Effector CD8-positive, alpha-beta T cell (primary cell): Measurements from ENCODE around the gene SDK2.

ENCODE experiments used
- DNase-seq: peaks from one replicate; lab custom pipeline; 2025; lab: John Stamatoyannopoulos, UW

The SDK2 gene

DNA sequence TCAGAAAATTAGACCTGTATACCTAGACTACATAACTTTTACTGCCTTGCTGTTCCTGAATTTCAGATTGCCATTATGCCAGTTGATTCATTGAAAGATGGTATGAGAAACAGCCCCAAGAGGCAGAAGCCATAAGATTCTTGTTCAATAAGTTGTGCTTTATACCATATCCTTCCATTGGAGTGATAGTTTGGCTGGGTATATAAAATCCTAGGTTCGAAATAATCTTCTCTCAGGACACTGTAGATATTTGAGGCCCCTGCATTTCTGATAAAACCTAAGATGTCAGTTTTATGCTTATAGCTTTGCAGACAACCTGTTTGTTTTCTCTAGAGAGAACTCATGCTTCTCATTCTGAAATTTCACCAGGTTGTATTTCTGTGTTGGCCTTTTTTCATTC lies 9.6 kb upstream of the SDK2 start:
- no peak for DNase-seq

DNA sequence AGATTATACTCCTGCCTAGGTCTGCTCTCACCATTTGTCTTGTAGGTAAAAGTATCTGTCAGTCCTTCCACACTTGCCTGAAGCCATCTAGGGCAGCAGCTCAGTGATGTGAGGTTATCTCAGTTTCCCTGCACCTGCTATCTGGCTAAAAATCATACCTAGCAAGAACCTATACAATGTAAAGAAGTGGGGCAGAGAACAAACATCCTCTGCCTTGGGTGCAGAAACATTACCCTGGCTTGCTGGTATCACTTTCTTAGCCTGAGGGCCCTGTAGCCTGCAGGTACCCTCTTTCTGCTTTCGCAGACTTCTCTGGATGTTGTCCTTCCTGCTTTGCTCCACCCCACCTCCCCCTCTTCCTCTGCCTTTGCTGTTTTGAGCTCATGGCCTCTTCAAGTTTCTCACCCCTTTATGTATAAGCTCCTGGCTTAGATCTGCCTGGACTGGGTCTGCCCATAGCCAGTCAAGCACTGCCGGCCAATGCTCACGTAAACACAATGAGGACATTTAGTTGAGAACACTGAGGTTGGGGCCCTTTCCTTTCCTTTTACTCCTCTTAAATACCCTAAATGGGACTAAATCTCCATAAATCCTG lies 8.7 kb upstream of the SDK2 start:
- no peak for DNase-seq

DNA sequence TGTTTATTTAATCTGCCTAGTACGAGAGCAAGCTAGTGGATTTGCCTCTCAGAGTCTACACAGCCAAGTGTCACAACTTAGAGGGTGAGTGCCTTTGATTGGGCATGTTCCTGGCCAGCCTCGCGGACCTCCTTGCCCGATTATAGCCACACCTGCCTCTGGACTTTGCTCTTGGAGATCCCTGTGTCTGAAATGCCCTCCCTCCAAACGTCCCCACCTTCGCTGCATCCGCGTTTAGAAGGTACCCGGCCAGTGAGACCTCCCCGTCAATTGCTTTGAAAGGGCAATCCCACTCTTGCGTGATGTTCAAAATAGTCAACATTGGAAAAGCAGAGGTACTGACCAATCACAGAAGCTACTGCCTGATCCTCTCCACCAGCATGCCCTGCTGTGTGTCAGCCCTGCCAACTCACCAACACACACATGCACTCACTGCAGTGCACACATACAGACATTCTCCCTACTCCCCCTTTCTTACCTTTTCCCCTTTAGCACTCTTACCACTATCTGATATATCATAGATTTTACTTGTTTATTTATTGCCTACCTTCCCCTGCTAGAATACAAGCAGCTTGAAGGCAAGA lies 6.5 kb upstream of the SDK2 start:
- DNase-seq: no peak

DNA sequence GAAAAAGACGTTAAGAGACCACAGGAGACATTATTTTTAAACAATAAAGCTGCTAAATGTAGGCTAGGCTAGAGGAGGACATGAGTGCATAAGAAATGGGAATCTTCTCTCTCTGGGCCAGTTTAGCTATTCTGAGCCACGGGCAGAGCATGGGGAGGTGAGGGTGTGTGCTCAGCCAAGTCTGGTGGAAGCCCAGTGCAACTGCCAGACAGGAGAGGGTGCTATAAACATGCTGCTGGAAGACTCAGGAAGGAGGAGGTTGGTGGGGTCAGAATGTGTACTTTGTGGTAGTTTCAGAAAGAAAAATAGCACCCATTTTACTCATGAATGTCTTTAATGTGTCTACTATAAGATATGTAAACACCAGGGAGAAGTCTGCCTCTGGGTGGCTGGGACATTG lies 5.9 kb upstream of the SDK2 start:
- DNase-seq: no peak

DNA sequence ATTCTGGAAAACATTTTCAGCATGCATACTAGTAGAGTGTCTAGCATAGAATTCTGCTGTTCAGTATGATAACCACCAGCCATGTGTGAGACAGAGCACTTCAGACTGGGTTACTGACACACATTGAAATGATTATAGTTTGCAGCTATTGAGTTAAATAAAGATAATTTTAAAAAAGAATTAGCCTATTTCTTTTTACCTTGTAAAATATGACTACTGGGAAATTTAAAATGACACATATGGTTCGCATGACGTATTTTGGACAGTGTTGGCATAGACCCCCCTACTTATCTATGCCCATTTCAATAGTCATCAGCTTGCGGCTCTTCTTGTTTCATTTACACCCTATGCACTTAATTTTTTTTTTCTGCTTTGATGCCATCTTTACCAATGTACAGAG lies 4.7 kb upstream of the SDK2 start:
- no peak for DNase-seq

DNA sequence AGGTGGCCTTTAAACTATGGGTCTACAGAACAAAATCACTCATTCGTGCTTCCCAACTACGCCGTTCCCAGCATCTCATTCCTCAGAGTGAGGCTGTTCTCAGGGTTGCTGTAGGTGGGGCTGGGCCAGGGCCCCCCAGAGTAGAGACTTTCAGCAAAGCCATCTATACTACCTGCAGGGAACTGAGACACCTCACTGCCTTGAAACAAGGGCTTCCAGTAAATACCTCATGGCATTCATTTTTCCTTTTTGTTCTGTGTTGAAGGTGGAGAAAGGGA lies 4.2 kb upstream of the SDK2 start:
- DNase-seq: no peak

DNA sequence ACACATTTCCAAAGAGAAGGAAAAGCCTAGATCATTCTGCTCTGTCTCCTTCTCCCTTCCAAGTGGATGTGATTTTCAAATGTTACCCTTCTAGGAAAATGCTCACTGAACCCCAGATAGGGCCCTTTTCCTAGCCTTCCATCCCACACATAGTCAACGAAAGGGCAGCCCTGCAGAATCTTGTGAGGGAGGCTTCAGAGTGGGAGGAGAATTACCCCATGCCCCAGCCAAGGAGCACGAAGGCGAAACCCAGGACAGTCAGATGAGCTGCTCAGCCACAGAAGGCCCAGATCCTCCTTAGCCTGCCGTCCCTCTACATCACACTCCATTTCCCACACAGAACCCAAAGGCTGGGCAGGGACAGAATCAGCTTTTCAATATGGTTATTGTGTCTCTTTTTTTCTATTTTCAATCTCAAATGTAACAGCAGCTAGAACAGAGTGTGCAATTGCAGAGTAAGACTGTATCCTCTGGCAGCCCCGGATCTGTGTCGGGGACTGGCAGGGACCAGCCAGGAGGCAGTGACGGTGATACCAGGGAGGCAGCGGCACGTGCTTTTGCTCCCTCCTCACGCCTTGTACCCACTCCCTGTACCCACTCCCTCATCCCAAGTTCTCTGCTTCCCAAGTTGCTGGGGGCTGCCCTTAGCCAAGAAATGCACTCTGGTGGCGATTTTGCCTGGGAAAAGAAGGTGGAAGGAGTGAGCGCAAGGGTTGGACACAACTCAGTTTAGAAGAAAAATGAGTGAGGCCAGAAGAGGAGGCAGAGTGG lies 3.7 kb upstream of the SDK2 start:
- DNase-seq: no peak

DNA sequence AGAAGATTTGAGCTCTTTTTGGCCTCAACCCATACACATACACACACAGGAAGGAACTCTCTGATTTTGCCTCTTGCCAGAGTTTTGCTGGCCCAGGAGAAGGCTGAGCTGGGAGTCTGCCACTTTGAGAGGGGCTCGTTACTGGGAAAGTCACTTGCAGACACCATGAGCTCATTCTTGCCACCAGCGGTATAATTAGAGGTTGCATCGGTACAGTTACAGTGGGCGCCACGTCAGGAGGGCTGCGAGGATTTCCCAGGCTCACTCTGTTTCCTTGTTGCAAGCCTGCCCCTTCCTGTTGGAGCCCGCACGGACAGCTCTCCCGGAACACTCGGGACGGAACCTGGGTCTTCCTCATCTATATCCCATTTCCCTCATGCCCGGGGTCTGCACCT lies 3.1 kb upstream of the SDK2 start:
- DNase-seq: no peak

DNA sequence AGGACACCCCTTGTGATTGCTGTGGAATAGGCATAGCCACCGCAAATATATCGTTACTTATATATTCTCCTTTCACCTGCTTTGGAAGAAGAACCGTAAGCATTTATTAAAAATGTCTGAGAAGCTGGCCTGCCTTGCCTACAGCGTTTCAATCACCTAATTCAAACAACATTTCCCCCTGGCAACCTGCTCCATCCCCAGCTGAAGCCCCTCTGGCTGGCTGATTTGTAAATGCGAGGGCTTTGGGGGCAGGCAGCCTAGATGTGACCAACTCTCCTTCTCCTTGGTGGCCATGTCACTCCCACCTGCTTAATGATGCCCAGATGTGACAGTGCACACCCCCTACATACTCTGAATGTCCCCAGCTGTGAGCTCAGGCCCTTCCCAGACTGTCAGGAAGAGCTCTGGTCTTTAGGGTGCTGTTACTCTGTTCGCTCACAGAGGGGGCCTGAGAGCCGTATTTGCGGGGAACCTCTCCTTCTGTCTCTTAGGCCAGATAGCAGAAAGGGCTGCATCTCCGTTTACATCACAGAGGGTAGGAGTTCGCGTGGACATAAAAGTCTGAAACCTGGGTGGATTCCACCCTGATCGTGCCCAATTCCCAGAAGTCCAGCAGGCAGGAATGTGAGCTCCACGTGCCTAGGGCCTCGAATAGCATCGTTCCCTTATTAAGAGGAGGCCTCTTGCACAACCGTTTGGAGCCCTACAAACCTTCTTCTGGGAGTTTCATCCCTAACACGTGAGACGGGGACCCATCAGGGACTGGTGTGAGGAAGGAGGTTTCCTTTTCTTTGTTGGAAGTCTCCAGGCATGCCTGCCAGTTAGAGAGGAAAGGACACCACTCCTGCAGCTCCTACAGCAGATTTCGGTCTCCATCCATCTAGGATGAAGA lies 2.4 kb upstream of the SDK2 start:
- DNase-seq: no peak

DNA sequence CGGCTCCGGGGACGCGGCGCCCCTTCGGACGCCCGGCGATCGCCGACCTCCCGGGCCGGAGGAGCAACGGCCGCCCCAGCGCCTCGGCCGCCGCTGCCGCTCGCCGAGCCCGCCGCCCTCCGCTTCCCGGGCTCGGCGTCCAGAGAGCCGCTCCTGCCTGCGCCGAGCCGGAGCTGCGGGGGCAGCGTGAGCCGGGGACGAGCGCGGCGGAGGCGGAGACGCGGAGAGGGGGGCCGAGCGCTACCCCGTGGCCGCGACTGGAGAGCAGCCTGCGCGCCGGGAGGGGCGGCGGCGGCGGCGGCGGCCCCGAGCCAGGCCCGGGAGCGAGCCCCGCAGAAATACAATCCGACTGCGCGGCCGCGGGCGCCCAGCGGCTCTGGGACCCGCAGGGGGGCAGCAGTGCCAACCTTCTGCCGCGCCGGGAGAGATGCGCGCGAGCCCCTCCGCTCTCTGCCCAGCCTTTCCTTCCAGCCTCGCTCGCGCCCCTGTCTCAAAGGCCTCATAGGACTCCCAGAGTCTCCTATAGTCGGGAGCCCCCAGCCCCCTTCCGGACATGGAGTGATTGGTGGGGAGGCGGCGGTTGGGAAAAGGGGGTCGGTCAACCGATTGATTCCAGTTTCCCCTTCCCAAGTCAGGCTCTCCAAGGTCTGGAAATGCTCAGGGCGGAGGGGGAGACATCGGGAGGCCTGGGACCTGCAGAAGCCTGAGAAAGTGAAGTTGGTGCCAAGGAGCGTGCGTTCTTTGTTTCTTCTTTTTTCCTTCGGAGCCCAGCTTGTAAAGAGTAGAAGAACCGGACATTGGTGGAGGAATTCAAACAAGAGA lies 1.0 kb upstream of the SDK2 start:
- no peak for DNase-seq

DNA sequence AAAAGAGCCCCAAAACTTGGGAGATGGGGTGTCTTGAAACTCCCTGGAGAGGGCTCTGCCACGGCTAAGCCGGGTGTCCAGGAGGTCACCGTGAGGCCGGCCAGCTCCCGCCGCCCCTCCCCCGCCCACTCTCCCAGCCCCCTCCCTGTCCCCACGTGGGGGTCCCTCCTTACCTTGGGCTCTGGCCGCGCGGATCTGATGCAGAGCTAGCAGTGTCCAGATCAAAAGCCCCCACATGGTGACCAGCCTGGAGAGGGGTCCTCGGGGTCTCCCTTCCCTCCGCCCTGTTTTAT lies 447 bp downstream of the SDK2 start:
- no peak for DNase-seq

DNA sequence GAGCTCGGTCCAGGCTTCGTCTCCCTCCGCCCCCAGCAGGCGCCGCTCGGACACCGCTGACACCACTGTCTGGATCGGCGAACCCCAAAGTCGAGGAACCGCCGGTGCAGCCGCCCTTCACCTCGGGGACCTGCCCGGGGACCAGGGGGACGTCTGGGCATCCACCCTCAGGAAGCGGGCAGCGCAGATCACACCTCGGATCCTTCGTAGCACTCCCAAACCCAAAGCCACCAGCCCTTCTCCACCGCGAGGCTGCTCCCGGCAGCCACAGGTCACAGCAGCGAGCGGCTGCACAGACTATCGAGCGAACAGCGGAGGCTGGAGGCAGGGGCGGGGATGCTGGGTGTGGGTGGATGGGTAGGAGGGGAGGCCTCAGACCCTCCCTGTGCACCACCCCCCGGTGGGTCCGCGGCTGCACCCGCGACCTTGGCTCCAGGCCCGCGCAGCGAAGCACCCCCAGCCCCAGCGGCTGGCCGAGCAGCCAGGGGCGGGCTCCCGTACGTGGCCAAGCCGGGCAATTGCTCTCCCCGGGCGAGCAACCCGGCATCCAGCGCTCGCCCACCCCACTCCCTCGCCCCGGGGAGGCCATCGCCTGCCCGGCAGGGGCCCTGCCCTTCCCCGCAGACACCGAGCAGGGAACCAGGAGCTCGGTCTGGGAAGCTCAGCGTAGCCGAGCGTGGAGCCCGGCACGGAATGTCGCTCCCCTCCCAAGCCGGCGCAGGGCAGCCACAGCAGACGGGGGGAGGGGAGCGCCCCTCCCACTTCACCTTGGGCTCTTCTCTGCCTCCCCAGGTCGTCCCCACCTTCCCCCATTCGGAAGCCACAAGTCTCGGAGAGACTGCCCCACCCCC lies 1.0 kb downstream of the SDK2 start:
- no peak for DNase-seq

DNA sequence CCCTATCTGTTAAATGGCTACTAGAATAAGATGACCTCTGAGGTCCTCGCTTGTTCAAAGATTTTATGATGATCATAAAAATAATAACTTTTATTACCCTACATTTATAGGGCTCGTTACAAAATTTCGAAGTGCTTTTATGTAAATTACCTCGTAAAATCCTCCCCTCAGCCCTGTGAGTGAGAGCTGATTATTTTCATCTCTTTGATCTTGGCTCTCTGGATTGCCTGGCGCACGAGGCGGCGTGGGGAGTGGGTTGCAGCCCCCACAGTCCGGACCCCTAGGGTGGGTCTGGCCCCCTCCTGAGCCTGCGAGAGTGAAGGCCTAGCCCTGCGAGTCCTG lies 1.6 kb downstream of the SDK2 start:
- no peak for DNase-seq

DNA sequence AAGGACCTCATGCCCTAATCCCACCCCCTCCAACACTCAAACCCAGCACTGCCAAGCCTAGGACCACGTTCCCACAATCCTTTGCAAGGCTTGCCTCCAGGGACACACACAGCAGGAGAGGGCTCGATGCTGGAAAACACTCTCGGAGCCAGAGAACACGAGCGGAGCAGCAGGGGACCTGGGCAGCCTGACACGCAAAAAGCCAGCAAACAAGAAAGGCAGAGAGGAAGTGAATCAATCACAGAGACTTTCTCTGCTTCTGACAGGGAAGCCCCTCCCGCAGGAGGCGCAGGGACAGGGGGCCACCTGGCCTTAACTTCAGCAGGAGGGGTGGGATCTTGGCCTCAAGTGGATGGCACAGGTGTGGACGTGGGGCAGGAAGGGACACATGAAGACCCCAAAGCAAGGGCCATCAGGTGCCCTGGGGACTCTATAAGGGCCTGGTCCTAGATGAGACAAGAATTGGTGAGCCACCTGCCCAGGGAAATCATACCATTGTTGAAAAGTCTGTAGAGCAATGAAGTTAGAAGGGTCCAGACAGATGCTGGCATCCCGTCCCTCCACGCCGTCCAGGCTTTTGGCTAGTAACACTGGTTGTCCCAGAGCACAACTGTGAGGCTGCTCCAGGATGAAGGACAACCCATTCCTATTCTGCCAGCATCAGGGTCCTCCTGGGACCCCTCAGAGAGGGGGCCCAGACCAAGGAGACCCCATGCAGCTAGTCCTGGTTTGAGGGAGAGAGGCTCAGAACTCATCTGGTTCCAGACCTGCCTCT lies 2.2 kb downstream of the SDK2 start:
- DNase-seq: no peak

DNA sequence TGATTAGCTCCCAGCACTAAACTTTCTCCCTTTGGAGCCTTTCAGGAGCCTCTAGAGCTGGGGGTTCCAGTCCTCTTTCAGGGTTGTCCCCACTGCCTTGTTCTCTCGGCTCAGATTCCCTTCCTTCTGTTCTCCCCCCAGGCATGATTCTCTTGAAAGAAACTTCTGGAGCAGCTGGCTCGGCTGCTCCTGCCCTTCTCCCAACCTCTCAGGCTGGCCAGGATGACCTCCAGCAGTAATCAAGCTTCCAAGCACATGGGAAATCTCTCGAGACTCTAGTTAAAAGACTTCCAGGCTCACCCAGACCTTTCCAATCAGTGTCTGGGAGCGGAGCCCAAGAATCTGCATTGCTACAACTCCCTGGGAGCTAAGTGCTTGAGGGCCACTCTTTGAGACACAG lies 3.6 kb downstream of the SDK2 start:
- DNase-seq: no peak

DNA sequence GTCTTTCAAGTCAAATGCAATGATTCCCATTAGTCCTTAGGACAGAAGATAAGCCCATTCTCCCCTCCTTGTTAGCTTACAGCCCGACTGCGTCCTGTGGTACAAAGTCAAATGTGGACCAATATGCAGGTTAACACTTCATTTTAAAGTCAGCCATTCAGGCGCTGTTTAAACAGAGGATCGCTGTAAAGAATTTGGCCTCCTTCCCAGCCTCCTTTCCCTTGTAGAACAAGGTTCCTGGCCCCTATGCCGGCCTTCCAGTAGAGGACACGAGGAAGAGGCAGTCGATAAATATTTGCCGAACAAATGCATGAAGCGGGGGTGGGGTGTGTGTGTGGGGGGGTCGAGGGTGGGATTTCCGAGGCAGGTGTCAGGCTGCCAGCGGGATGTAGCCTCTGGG lies 4.3 kb downstream of the SDK2 start:
- no peak for DNase-seq

DNA sequence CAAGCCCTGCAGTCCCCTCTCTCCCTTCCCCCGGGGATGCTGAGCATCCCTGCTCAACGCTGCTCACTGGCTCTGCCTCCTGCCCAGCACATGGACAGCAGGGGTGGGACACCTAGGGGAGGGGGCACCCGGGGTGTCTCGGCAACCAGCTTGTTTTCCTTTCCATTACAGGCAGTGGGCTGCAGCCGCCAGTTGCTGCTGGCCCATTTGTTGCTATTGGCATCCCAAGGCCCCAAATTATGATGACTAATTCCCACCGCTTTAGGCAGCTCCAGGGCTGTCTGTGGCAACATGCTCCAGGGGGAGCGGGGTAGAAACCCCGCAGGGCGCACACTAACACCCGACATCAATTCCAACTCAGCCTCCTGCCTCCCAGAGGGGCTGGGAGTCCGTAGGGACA lies 4.9 kb downstream of the SDK2 start:
- no peak for DNase-seq

DNA sequence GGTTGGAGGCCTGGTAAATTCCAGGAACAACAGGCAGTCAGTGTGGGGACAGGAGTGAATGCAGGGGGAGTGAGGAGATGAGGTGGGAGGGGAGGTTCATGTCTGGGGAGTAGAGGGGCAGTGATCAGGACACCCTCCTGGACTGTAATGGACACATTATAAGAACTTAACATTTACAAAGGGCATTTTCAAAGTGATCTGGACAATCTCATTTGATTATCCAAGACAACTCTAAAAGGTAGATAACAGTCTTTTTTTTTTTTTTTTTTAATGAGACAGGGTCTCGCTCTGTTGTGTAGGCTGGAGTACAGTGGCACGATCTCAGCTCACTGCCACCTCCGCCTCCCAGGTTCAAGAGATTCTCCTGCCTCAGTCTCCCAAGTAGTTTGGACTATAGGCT lies 5.7 kb downstream of the SDK2 start:
- no peak for DNase-seq

DNA sequence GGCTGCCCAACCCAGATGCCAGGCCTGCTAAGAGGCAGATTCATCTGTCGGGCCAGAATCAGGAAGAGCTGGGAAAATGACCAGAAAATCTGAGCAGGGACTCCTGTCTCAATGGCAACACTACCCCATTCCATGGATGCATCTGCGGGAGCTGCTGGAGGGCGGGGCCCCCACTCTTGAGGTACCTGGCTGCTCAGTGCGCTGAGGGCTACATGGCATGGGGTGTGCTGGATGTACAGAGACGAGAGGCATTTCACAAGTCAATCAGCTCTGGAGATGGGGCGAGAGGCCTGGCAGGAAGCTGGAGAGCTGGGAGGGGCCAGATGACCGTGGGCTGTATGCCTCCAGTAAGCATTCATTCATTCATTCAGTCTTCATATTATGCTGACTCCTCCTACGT lies 6.4 kb downstream of the SDK2 start:
- DNase-seq: no peak

DNA sequence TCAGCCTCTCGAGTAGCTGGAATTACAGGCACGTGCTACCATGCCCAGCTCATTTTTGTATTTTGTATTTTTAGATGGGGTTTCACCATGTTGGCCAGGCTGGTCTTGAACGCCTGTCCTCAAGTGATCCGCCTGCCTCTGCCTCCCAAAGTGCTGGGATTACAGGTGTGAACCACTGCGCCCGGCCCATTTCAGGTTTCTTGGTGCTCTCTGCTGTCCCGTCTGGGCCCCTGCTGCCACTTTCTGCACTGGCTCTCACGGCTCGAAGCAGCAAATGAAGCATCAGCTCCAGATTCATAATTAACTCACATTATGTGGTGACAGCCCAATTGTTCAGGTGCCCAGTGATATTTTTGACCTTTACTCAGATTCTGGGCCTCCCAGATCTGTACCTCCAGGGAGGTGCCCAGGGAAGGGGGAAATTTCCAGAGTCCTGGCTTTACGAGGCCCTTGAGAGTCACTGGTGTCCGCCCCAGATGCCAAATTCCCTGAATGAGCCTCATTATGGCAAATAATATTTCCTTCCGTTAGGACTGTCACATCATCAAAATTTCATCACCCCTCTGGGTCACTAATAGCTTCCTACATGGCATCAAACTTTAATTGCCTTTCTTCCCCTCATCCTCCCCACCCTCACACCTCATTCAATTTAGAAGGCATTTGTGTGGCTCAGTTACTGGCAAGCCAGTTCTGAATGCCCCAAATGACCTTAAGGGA lies 9.0 kb downstream of the SDK2 start:
- DNase-seq: no peak
